HepG2 (cell line): ENCODE data around the gene STK40. TPM values are rescaled to one million over a fixed set of nuclear protein-coding genes. Genes with fewer than 3 reads are reported as not detected.

ENCODE experiments used
- CREM ChIP-seq, 2 experiments: sonication (generic) in 1 of 2; formaldehyde crosslinking in 1 of 2; IDR thresholded peaks; 2 replicates each; pipeline versions ENCODE4 v1.4.0 to v1.6.1; 2016 to 2020; ENCODE audit warnings: antibody characterized with exemption in 1 of 2, mild to moderate bottlenecking in 1 of 2, missing genetic modification reagents in 1 of 2
- FIP1L1 ChIP-seq: fragments of 200-400 bp; formaldehyde crosslinking; IDR thresholded peaks from 2 replicates; pipeline ENCODE4 v1.6.1; 2018; ENCODE audit warnings: low read depth, mild to moderate bottlenecking, low read length, moderate library complexity, borderline replicate concordance; ENCODE audit not compliant: insufficient read depth
- LCORL ChIP-seq, 2 experiments: fragments of 450-650 bp in 1 of 2; sonication (generic) in 1 of 2; formaldehyde crosslinking in 1 of 2; IDR thresholded peaks; 2 replicates each; pipeline versions ENCODE4 v1.5.0 to v1.6.1; 2017 to 2020; ENCODE audit warnings: antibody characterized with exemption in 1 of 2, missing genetic modification reagents in 1 of 2
- MTA3 ChIP-seq: sonication (generic); formaldehyde crosslinking; IDR thresholded peaks from 2 replicates; pipeline ENCODE4 v1.4.0; 2020; ENCODE audit warnings: missing genetic modification reagents
- NCOR1 ChIP-seq: fragments of 200-600 bp; sonication (generic); IDR thresholded peaks from 2 replicates; pipeline ENCODE4 v1.7.0; 2017; ENCODE audit warnings: antibody characterized with exemption, low read length, borderline replicate concordance
- RFXANK ChIP-seq: IDR thresholded peaks from 2 replicates; pipeline ENCODE4 v1.6.1; 2016
- SIX4 ChIP-seq: sonication (generic); formaldehyde crosslinking; IDR thresholded peaks from 2 replicates; pipeline ENCODE4 v1.4.0; 2020; ENCODE audit warnings: missing genetic modification reagents
- SP5 ChIP-seq: IDR thresholded peaks from 2 replicates; pipeline ENCODE4 v1.6.1; 2016; ENCODE audit warnings: low read depth, borderline replicate concordance
- SSRP1 ChIP-seq: IDR thresholded peaks from 2 replicates; pipeline ENCODE4 v1.6.1; 2016; ENCODE audit warnings: control low read depth
- U2AF2 ChIP-seq: fragments of 200-400 bp; formaldehyde crosslinking; IDR thresholded peaks from 2 replicates; pipeline ENCODE4 v1.6.1; 2017; ENCODE audit warnings: low read depth, mild to moderate bottlenecking, low read length
- XBP1 ChIP-seq: sonication (generic); formaldehyde crosslinking; IDR thresholded peaks from 2 replicates; pipeline ENCODE4 v1.5.0; 2020; ENCODE audit warnings: missing genetic modification reagents
- ZBTB20 ChIP-seq: sonication (generic); formaldehyde crosslinking; IDR thresholded peaks from 2 replicates; pipeline ENCODE4 v1.8.1; 2023; ENCODE audit warnings: missing genetic modification reagents, low read depth, mild to moderate bottlenecking, borderline replicate concordance
- ZC3H4 ChIP-seq: sonication (generic); formaldehyde crosslinking; IDR thresholded peaks from 2 replicates; pipeline ENCODE4 v1.4.0; 2020; ENCODE audit warnings: missing genetic modification reagents, borderline replicate concordance
- ZFP36L1 ChIP-seq: sonication (generic); formaldehyde crosslinking; IDR thresholded peaks from 2 replicates; pipeline ENCODE4 v1.8.0; 2022; ENCODE audit warnings: mild to moderate bottlenecking, missing genetic modification reagents, moderate library complexity
- ZNF253 ChIP-seq: sonication (generic); formaldehyde crosslinking; IDR thresholded peaks from 2 replicates; pipeline ENCODE4 v1.8.0; 2022; ENCODE audit warnings: mild to moderate bottlenecking, missing genetic modification reagents, borderline replicate concordance
- ZNF496 ChIP-seq: sonication (generic); formaldehyde crosslinking; IDR thresholded peaks from 2 replicates; pipeline ENCODE4 v1.8.1; 2023; ENCODE audit warnings: mild to moderate bottlenecking, moderate library complexity, missing genetic modification reagents; ENCODE audit not compliant: insufficient replicate concordance
- ZNF567 ChIP-seq: sonication (generic); formaldehyde crosslinking; IDR thresholded peaks from 2 replicates; pipeline ENCODE4 v1.8.1; 2023; ENCODE audit warnings: mild to moderate bottlenecking, missing genetic modification reagents, borderline replicate concordance
- ZNF879 ChIP-seq: sonication (generic); formaldehyde crosslinking; IDR thresholded peaks from 2 replicates; pipeline ENCODE4 v1.8.1; 2023; ENCODE audit warnings: missing genetic modification reagents
- polyA plus RNA-seq, 8 experiments: library from polyadenylated mRNA; depleted of rRNA in 3 of 8; stranded (reverse) in 7 of 8; unstranded in 1 of 8; fragments of >200 nt; fragmentation: Illumina TruSeq in 4 of 8; extraction: Trizol in 4 of 8; gene quantifications; 2 replicates each; pipeline versions ENCODE4 v1.2.1 to v1.2.3, GENCODE V29; 2011 to 2016; ENCODE audit warnings: low read depth in 4 of 8, missing spikeins in 1 of 8, mixed read lengths in 1 of 8; ENCODE audit not compliant: insufficient read depth in 1 of 8
- total RNA-seq, 5 experiments: library from RNA; depleted of rRNA; stranded (reverse); fragments of >200 nt; fragmentation: Illumina TruSeq; extraction: Trizol; gene quantifications; 2 replicates each; pipeline ENCODE4 v1.2.3, GENCODE V29; 2016; ENCODE audit warnings: low read depth in 1 of 5
- TF ChIP-seq, protein P1 (sequence below): sonication (generic); formaldehyde crosslinking; IDR thresholded peaks from 2 replicates; pipeline ENCODE4; 2020; ENCODE audit warnings: missing genetic modification reagents, mild to moderate bottlenecking, borderline replicate concordance
- TF ChIP-seq, protein P2 (sequence below): sonication (generic); formaldehyde crosslinking; IDR thresholded peaks from 2 replicates; pipeline ENCODE4 v1.5.0; 2020; ENCODE audit warnings: mild to moderate bottlenecking, missing genetic modification reagents
- TF ChIP-seq, protein P3 (sequence below): sonication (generic); formaldehyde crosslinking; IDR thresholded peaks from 2 replicates; pipeline ENCODE4 v1.8.0; 2023; ENCODE audit warnings: mild to moderate bottlenecking, missing genetic modification reagents
- TF ChIP-seq, protein P4 (sequence below): sonication (generic); formaldehyde crosslinking; conservative IDR thresholded peaks from 2 replicates; pipeline ENCODE4 v1.8.0; 2022; ENCODE audit warnings: low read depth, missing genetic modification reagents

Gene STK40
- total and polyA plus RNA-seq, 2 of the 13 experiments (the other 11 are each of a cell fraction or from before 2014, with no cell fraction given): 33.8 to 35.1 TPM

DNA sequence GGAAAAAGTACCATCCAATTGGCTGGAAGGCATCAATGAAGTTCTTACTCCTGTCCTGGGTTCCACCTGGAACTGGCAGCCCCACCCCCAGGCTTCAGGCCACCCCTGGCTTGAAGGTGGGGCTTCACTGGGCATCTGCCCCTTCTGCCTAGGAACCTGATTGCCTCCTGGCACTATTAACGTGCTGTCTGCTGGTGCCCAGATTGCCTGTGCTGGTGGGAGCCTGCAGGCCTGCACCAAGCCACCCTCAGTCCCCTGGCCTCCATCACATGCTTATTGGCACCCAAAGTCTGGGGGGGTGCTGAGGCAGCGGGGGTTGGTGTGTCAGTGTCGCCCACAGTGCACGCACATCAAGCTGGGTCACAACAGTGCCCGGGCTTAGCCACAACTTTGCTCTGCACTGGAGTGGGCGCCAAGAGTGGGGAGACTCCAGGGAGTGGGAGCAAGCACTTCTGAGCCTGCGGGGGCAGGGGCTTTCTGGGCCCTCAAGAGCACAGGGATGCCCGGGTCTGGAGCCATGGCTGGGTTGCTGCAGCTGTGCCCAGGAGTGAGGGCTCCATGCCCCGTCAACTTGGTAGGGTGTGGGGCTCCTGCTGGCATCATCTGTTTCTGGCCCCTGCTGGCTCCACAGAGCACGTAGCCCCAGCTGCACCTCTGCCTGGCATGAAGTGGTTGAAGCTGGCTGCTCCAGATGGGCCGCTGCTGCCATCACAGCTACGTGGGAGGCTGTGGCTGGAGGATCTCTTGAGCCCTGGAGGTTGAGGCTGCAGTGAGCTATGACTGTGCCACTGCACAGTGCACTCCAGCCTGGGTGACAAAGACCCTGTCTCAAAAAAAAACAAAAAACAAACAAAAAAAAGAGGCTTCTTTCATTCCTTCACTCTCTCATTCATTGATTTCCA is 16.1 kb upstream of the STK40 start (continued):
- TF ChIP-seq, protein P1, sequence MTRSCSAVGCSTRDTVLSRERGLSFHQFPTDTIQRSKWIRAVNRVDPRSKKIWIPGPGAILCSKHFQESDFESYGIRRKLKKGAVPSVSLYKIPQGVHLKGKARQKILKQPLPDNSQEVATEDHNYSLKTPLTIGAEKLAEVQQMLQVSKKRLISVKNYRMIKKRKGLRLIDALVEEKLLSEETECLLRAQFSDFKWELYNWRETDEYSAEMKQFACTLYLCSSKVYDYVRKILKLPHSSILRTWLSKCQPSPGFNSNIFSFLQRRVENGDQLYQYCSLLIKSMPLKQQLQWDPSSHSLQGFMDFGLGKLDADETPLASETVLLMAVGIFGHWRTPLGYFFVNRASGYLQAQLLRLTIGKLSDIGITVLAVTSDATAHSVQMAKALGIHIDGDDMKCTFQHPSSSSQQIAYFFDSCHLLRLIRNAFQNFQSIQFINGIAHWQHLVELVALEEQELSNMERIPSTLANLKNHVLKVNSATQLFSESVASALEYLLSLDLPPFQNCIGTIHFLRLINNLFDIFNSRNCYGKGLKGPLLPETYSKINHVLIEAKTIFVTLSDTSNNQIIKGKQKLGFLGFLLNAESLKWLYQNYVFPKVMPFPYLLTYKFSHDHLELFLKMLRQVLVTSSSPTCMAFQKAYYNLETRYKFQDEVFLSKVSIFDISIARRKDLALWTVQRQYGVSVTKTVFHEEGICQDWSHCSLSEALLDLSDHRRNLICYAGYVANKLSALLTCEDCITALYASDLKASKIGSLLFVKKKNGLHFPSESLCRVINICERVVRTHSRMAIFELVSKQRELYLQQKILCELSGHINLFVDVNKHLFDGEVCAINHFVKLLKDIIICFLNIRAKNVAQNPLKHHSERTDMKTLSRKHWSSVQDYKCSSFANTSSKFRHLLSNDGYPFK (CRISPR knock-in tag): no peak
- TF ChIP-seq MTA3 (CRISPR knock-in tag) (no peak), XBP1 (no peak), RFXANK (CRISPR knock-in tag) (no peak; the same call in 1 of the 2 replicates), LCORL (IDR thresholded peaks at IDR 0.05) (no peak), LCORL (CRISPR knock-in tag; IDR thresholded peaks at IDR 0.05) (no peak), ZNF567 (no peak), ZNF496 (no peak), ZC3H4 (CRISPR knock-in tag) (no peak), ZNF879 (CRISPR knock-in tag) (no peak), SSRP1 (no peak), ZFP36L1 (CRISPR knock-in tag) (no peak), NCOR1 (no peak), U2AF2 (no peak), ZBTB20 (CRISPR knock-in tag) (no peak), SP5 (CRISPR knock-in tag) (no peak), CREM (IDR thresholded peaks at IDR 0.05) (no peak), CREM (CRISPR knock-in tag; IDR thresholded peaks at IDR 0.05) (no peak), FIP1L1 (no peak), ZNF253 (CRISPR knock-in tag) (no peak), SIX4 (CRISPR knock-in tag) (no peak)
- TF ChIP-seq, protein P2, sequence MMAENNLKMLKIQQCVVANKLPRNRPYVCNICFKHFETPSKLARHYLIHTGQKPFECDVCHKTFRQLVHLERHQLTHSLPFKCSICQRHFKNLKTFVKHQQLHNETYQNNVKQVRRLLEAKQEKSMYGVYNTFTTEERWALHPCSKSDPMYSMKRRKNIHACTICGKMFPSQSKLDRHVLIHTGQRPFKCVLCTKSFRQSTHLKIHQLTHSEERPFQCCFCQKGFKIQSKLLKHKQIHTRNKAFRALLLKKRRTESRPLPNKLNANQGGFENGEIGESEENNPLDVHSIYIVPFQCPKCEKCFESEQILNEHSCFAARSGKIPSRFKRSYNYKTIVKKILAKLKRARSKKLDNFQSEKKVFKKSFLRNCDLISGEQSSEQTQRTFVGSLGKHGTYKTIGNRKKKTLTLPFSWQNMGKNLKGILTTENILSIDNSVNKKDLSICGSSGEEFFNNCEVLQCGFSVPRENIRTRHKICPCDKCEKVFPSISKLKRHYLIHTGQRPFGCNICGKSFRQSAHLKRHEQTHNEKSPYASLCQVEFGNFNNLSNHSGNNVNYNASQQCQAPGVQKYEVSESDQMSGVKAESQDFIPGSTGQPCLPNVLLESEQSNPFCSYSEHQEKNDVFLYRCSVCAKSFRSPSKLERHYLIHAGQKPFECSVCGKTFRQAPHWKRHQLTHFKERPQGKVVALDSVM (CRISPR knock-in tag): peak; percentile 75; the same call in 1 of the 2 replicates
- TF ChIP-seq, protein P3, sequence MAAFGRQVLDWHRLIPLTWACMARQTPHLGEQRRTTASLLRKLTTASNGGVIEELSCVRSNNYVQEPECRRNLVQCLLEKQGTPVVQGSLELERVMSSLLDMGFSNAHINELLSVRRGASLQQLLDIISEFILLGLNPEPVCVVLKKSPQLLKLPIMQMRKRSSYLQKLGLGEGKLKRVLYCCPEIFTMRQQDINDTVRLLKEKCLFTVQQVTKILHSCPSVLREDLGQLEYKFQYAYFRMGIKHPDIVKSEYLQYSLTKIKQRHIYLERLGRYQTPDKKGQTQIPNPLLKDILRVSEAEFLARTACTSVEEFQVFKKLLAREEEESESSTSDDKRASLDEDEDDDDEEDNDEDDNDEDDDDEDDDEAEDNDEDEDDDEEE (CRISPR knock-in tag): peak; percentile 6; the same call in 1 of the 2 replicates
- TF ChIP-seq, protein P4, sequence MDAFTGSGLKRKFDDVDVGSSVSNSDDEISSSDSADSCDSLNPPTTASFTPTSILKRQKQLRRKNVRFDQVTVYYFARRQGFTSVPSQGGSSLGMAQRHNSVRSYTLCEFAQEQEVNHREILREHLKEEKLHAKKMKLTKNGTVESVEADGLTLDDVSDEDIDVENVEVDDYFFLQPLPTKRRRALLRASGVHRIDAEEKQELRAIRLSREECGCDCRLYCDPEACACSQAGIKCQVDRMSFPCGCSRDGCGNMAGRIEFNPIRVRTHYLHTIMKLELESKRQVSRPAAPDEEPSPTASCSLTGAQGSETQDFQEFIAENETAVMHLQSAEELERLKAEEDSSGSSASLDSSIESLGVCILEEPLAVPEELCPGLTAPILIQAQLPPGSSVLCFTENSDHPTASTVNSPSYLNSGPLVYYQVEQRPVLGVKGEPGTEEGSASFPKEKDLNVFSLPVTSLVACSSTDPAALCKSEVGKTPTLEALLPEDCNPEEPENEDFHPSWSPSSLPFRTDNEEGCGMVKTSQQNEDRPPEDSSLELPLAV (CRISPR knock-in tag): no peak
